Mammary epithelial cell (primary cell): ENCODE results near the gene ITPKB.
"Not testable (repeated sequence)": the region's sequence is repeated elsewhere in the genome, so short reads cannot be mapped to it uniquely, and the experiment has no call there.

ENCODE experiments used
- CTCF ChIP-seq, 2 donors: IDR thresholded peaks in 1 of 2; conservative IDR thresholded peaks in 1 of 2; 2 replicates each; pipeline ENCODE4 v1.5.1; 2011 to 2012; ENCODE audit warnings: inconsistent platforms in 2 of 2, low read length in 2 of 2, mild to moderate bottlenecking in 2 of 2, control low read depth in 1 of 2, low read depth in 1 of 2; ENCODE audit not compliant: insufficient read depth in 1 of 2; ENCODE audit errors: extremely low read depth in 1 of 2
- EZH2 ChIP-seq: IDR thresholded peaks from 2 replicates; pipeline ENCODE4 v1.6.1; 2012; ENCODE audit warnings: low read length, inconsistent platforms, borderline replicate concordance

DNA sequence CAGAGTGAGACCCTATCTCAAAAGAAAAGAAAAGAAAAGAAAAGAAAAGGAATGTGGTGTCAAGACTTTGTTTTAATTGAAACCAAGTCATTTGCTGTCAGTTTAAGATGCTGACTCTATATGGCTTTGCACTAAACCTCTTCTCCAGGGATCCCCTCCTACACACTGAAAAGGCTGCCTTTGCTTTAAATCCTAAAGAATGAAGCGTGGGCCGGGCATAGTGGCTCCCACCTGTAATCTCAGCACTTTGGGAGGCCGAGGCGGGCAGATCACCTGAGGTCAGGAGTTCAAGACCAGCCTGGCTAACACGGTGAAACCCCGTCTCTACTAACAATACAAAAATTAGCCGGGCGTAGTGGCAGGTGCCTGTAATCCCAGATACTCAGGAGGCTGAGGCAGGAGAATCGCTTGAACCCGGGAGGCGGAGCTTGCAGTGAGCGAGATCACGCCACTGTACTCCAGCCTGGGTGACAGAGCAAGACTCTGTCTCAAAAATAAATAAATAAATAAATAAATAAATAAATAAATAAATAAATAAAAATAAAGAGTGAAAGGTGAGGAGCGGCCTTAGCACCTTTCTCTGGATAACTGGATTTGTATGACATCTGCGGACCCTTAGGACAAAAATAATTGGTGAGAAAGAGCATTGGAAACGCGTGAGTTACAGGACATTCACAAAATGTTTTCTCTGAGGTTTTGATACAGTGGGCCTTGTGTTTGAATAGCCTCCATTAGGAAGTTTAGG is 8.6 kb upstream of the ITPKB start:
- not testable (repeated sequence) for TF ChIP-seq CTCF (conservative IDR thresholded peaks at IDR 0.05 in 1 of 2, IDR thresholded peaks at IDR 0.05 in 1 of 2; ENCODE audit: extremely low read depth in 1 of 2, insufficient read depth in 1 of 2, low read depth in 1 of 2, low read length in 2 of 2); EZH2
